ENCODE data around the gene TBC1D22A.

Gene TBC1D22A

GRCh38 chr22:46754110-46754799, 8.2 kb upstream of the TBC1D22A start:
- DNase-seq = peak; percentile 91

GRCh38 chr22:46754826-46755225, 7.6 kb upstream of the TBC1D22A start:
- DNase-seq = no peak

GRCh38 chr22:46755525-46755924, 6.9 kb upstream of the TBC1D22A start:
- DNase-seq = no peak

DNA sequence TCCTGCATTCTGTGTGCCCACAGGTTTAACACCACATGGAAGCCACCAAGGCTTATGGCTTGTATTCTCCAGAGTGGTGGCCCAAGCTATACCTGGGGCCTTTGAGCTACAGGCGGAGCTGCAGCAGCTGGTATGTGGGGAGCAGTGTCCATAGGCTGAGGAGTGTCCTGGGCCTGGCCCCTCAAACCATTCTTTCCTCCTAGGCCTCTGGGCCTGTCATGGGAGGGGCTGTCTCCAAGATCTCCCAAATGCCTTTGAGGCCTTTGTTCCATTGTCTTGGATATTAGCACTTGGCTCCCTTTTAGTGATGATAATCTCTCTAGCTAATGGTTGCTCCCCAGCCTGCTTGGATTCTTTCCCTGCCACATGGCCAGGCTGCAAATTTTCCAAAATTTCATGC, 6.4 kb upstream of the TBC1D22A start:
- DNase-seq = no peak

DNA sequence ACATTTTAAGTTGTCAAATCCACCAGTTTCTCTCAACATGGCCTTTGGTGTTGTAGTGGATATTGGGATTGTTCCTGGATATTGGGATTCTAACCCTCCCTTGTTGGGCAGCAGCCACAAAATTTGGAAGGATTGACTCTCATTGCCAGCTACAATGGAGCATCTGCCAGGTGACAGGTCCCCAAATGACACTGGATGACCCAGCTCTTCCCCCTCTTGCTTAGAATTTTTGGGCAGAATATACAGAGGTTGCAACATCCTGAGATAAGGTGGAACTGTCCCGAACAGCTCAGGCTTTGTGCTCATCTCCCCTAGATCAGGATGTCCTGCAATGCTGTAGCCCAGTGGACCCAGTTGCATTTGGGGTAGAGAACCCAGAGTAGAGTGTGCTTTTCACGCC, 5.3 kb upstream of the TBC1D22A start:
- DNase-seq = no peak

- DNase-seq = no peak
Measured at GRCh38 chr22:46758121-46758520, 4.3 kb upstream of the TBC1D22A start.

DNA sequence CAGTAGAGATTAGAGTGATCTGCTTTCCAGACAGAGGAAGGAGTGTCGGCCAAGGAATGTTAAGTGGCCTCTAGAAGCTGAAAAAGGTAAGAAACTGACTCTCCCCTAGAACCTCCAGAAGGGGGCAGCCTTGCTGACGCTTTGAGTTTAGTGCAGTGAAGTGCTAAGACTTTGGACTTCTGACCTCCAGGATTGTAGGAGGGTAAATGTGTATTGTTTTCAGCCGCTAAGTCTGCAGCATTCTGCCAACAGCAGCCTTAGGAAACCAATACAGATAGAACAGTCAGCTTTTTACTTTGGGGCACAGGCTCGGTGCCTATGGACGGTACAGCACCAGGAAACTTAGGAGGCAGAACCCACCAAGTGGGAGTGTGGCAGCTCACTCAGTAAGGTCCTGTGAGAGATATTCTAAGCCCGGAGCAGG, 3.6 kb upstream of the TBC1D22A start:
- DNase-seq = peak; percentile 93

DNA sequence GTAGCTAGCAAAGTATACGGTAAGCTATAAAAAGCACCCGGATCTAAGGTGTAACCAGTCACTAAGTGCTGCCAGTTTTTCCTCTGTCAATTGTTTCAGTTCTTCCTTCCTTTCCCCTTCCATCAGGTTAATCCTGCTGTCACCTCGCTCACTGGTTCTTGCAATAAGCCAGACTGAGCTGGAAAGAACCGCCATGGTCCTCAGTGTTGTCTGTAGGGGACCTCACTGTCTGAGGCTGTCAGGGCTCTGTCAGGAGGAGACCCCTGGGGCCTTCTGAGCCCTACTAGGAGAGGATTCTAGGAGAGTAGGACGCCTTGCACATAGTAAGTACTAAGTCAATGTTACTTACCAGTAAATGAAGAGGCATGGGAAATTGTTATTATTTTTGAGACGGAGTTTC, 1.4 kb upstream of the TBC1D22A start:
- DNase-seq = no peak

DNA sequence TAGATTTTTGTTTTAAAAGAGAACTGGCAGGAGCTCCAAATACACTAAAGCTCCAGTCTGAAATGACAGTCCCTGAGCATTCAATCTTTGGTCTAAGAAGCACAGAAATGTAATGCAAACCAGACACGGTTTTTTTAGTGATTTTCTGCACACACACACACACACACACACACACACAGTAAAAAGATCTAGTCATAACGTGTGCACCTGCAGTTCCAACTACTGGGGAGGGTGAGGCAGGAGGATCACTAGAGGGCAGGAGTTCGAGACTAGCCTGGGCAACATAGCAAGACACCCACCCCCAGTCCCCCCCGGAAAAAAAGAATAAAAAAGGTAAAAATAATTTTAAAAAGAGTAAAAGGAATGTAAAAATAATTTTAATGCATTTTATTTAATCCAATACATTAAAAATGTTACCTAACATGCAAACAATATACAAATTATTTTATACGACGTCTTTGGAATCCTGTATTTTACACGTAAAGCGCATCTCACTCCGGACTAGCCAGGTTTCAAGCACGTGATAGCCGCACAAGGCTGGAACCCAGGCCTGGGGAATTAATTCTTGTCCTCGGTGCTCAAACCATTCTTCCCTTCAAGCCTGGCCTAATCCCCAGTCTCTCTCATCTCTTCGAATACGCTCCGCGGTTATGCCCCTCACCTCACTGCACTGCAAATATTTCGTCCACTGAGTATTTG, 762 bp upstream of the TBC1D22A start:
- no peak for DNase-seq

DNA sequence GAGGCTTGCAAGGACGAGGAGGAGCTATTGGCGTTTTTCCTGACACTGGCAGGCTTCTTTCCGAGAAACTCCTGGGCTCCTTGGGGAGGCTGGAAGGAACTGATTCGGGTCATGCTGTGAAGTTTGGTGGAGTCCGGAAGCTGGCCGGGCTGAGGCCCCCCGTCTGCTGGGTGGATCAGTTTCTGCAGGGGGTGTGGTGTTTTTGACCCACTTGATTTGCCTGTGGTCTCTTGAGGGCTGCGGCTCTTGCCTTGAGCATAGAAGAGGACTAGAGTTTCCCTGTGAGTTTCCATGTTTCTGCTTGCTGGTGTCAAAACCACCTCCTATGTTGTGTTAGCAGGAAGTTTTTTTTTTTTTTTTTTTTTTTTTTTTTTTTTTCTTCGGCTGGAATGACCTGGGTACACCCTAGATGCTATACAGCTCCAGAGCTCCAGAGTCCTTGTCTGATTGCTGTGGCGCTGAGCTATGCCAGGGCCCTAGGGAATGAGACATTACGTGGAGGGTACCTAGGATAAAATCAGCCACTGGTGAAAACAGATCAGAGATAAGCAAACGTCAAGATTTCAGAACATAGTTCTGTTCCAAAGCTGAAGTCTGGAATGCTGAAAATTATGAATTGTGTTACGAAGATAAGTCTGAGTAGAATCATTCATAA, 728 bp downstream of the TBC1D22A start:
- no peak for DNase-seq

DNA sequence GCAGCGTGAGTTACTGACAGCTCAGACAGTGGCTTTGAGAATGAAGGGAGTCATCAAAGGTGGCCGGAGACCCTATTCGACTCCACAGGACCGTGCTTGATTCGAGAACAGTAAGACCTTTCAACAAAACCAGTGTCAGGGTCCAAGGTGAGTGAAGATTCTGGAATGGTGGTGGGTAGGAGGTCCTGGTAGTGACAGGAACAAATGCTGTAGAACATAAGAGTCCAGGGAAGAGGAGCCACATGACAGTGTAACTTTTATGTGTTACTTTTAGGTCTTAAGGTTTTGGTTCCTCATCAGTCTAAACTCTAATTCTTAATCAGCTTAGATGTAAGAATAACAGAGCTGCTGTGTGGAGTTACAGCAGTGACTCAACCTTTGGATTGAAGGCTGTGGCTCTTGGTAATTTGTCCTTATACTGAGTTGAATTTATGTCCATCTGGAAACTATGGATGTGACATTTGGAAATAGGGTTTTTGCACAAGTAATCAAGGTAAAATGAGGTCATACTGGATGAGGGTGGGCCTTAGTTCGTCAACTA, 1.8 kb downstream of the TBC1D22A start:
- DNase-seq = no peak

DNA sequence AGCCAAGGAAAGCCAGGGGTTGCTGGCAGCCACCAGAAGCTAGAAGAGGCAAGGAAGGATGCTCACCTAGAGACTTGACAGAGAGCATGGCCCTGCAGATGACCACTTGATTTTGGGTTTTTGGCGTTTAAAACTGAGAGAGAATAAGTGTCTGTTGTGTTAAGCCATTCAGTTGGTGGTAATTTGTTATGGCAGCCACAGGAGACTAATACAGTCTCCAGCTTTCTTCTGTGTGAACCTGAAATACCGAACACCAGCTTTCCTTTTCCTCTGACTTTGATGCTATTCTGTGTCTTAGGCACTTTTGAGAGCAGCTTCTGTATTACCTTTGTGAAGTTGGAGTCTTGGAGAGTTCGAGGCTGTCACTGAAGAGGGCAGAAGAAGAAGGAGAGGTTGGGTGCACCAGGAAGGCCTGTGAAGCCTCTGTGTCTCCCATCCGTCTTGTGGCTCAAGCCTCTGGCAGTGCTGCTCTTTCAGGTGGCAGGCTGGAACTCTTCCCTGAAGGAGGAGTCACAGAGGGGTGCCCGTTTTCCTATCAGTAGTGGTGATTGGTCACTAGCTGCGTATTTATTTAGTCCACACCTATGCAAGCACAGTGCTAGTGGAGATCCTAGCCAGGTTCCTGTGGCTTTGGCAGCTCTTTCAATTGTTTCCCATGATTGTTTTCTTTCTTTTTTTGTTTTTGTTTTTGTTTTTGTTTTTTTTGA, 2.5 kb downstream of the TBC1D22A start:
- DNase-seq = no peak

GRCh38 chr22:46766611-46767010, 4.2 kb downstream of the TBC1D22A start:
- no peak for DNase-seq

DNA sequence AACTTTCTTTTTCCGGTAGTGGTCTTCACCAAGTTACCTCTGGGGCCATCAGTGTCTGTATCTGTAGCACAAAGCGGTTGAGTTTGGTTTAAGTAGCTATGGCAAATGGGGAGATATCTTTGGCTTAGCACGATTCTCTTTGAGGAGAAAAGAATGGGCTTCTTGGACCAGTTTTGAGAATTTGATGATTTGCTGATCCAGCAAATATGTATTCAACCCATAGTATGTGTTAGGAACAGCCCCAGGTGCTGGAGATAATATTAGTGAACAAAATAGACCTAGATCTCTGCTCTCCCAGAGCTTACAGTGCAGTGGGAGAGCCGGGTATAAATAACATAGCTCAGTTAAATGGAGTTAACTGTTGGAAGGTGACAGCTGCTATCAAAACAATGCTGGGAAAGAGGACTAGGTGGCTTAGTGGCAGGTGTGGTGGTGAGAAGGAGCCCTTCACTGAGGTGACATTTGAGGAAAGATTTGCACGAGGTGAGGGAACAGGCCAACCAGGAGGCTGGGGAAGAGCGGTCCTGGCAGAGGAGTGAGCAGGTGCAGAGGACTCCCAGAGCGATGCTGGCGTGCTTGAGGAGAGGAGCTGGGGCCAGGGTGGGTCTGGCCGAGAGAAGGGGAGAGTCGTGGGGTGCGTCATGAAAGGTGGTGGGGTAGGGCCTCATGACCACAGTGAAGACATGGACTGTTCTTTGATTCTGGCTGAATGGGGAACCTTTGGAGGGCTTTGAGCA, 5.0 kb downstream of the TBC1D22A start:
- no peak for DNase-seq

DNA sequence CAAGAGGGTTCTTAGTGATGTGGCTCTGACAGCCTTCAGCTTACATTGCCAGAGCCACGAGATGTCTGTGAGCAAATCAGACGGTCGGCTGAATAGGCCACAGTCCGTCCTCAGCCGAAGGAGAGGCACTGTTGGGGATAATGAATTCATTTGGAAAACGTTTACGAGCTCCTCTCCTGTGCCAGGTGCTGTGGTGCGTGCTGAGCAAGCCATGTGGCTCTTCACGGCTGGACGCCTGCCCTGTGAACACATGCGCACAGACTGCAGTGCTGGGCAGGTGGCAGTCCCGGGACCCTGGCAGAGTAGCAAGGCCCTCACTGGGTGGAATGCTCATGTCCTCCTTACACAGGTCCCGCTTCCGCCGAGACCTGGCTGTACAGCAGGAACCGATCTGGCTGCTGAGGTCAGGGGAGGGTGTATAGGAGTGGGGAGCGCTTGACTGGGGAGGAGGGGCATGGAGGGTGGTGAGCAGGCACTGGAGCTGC, 6.8 kb downstream of the TBC1D22A start:
- peak; percentile 48 for DNase-seq

GRCh38 chr22:46769706-46770105, 7.3 kb downstream of the TBC1D22A start:
- DNase-seq = no peak

DNA sequence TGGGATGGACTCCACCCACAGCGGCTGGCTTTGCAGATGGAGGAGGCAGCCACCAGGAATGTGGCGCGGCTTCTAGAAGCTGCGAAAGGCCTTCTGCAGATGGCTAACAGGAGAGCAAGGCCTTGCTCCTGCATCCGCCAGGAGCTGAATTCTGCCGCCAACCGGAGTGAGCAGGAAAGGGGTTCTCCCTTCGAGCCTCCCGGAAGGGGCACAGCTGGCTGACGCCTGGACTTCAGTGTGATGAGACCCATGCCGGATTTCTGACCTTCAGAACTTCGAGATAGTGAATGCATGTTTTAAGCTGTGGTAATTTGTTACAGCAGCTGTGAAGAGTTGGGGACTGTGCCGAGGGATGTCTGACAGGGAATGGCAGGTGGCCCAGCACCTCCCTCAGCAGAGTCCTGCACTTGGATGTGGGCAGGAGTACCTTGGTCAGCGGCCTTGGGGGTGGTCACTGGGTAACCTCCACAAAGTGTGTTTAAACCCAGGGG, 7.7 kb downstream of the TBC1D22A start:
- no peak for DNase-seq

GRCh38 chr22:46770726-46771125, 8.3 kb downstream of the TBC1D22A start:
- no peak for DNase-seq

DNA sequence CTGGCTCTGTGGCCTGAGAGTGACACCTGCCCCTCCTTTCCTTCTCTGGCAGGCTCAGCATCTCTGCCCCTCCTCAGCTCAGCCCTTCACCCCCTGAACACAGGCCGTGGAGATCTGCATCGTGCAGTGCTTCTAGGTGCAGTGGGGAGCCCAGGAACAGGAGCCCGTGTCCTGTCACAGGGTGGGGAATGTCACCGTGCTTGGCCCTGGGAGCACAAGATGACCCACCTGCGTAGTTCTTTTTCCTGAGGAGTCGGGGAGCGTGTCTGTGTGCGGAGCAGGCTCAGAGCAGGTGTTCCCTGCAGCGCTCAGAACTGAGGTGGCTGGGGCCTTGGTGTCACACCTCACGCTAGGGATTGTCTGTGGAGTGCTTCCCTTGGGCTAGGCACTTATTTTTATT, 10.6 kb downstream of the TBC1D22A start:
- DNase-seq = peak; percentile 51

GRCh38 chr22:46774253-46774979, 12.0 kb downstream of the TBC1D22A start:
- no peak for DNase-seq
